H1 (cell line): Measurements from ENCODE around the gene SRRM4. TPM values are rescaled to one million over a fixed set of nuclear protein-coding genes. Genes with fewer than 3 reads are reported as not detected.

Experiments
- ASH2L ChIP-seq: fragments of 200-600, 300-600 bp; sonication (generic); IDR thresholded peaks from one replicate; pipeline ENCODE4 v1.7.1; 2017; ENCODE audit warnings: low read length
- JUN ChIP-seq: IDR thresholded peaks from 2 replicates; pipeline ENCODE4 v1.6.1; 2011; ENCODE audit warnings: low read depth, mild to moderate bottlenecking, improper control_type of control experiment, low read length
- SUZ12 ChIP-seq: fragments of 200-600 bp; sonication (generic); IDR thresholded peaks from 2 replicates; pipeline ENCODE4 v1.6.1; 2012; ENCODE audit warnings: mild to moderate bottlenecking, inconsistent platforms, low read length, moderate library complexity, mixed read lengths
- polyA plus RNA-seq, 7 experiments: library from polyadenylated mRNA; depleted of rRNA in 3 of 7; stranded (reverse) in 5 of 7; unstranded in 2 of 7; fragments of >200 nt in 5 of 7; fragments of 200-250 nt in 2 of 7; gene quantifications; 1 replicate in 5 of 7; 2 replicates in 1 of 7; 4 replicates in 1 of 7; pipeline versions ENCODE4 v1.2.1 to v1.2.3, GENCODE V29; 2011 to 2013; ENCODE audit warnings: missing spikeins in 2 of 7, mixed read lengths in 2 of 7
- total RNA-seq: library from RNA; stranded (reverse); fragmentation: NEBNext Ultra II Directional; extraction: Animal tissue kit (Norgen Biotek cat#: 25700); gene quantifications from 2 replicates; pipeline ENCODE4 v1.2.1, GENCODE V29; 2021

SRRM4 gene
- total and polyA plus RNA-seq, 2 of the 8 experiments (the other 6 are each of a cell fraction or from before 2014, with no cell fraction given), result 0.53 to 1.1 TPM

DNA sequence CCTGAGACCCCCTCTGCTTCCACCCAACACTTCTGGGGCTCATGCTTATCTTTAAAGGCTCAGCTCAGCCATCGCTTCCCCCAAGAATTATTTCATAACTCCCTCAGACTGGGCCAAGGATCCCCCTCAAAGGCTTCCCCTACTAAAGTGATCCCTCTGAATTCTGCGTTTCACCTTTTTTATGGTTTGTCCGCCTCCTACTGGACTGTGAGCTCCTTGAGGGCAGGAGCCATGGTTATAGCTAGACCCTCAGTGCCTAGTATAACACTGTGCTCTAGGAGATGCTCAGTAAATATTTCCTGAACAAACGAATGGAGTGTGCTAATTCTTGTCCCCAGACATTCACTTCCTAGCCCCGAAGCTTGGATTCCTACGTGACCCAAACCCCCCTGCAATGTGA is 20.5 kb upstream of the SRRM4 start (continued):
- TF ChIP-seq JUN (no peak), ASH2L (no peak), SUZ12 (no peak)
